SK-N-MC (cell line): Measurements from ENCODE around the gene GALNT6.

Experiments used
- DNase-seq: peaks from one replicate; pipeline ENCODE4 v3.0.0-alpha.2; 2011; ENCODE audit warnings: low read depth, low spot score
- H3K27ac ChIP-seq: fragments of 200-600 bp; sonication (generic); 2 replicates; pipeline ENCODE4 v1.5.1; 2016; ENCODE audit warnings: mixed run types
- H3K36me3 ChIP-seq: fragments of 200-600 bp; sonication (generic); 2 replicates; pipeline ENCODE4 v1.6.1; 2017; ENCODE audit warnings: antibody characterized with exemption, low read length, mixed read lengths; ENCODE audit not compliant: insufficient read depth
- H3K4me3 ChIP-seq: fragments of 200-600 bp; sonication (generic); 2 replicates; pipeline ENCODE4 v1.5.1; 2016
- H3K9ac ChIP-seq: fragments of 200-600 bp; sonication (generic); 2 replicates; pipeline ENCODE4 v1.8.0; 2017; ENCODE audit warnings: mixed run types, mixed read lengths; ENCODE audit not compliant: insufficient read length
- H3K9me3 ChIP-seq: fragments of 200-600 bp; sonication (generic); 2 replicates; pipeline ENCODE4 v1.6.1; 2017; ENCODE audit warnings: low read depth, mild to moderate bottlenecking, antibody characterized with exemption, low read length, moderate library complexity, mixed read lengths
- EZH2 ChIP-seq: fragments of 200-600 bp; sonication (generic); IDR thresholded peaks from one replicate; pipeline ENCODE4 v1.6.1; 2017; ENCODE audit warnings: antibody characterized with exemption
- FOXP2 ChIP-seq: optimal IDR thresholded peaks from 2 replicates; pipeline ENCODE3; 2011; ENCODE audit warnings: mild to moderate bottlenecking, moderate library complexity; ENCODE audit not compliant: insufficient read depth; ENCODE audit errors: extremely low read length, control extremely low read depth
- POLR2AphosphoS5 ChIP-seq: IDR thresholded peaks from 2 replicates; pipeline ENCODE4 v1.6.1; 2012; ENCODE audit warnings: mild to moderate bottlenecking, low read depth, low read length, borderline replicate concordance

The GALNT6 gene

DNA sequence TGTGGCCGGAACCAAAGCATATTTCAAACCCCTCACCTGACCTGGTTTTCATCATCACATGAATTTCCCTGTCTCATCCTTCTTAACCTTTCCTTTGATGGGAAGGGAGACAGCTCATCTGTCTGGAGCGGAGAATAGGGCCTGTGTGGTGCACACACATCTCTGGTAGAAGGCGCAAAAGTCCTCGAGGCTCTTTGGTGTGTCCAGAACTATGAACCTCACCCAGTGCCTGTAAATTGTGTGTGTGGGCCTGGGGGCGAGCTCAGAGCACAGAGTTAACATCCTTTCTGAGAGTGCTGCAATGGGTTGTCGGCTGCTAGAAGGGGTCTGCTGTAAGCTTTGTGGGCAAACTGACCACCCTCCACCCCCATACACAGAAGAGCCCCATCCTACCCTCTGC lies 749 bp downstream of the GALNT6 start:
- no peaks in the 10 kb centered on the region for H3K9me3 ChIP-seq
- no peak overlapping the region for H3K27ac ChIP-seq
- H3K4me3 ChIP-seq = peak overlapping the region; percentile 86
- H3K9ac ChIP-seq = peak overlapping the region; percentile 44
- H3K36me3 ChIP-seq = no peaks in the 10 kb centered on the region
- TF ChIP-seq EZH2 (no peak), POLR2AphosphoS5 (no peak), FOXP2 (no peak)
- no peak for DNase-seq

DNA sequence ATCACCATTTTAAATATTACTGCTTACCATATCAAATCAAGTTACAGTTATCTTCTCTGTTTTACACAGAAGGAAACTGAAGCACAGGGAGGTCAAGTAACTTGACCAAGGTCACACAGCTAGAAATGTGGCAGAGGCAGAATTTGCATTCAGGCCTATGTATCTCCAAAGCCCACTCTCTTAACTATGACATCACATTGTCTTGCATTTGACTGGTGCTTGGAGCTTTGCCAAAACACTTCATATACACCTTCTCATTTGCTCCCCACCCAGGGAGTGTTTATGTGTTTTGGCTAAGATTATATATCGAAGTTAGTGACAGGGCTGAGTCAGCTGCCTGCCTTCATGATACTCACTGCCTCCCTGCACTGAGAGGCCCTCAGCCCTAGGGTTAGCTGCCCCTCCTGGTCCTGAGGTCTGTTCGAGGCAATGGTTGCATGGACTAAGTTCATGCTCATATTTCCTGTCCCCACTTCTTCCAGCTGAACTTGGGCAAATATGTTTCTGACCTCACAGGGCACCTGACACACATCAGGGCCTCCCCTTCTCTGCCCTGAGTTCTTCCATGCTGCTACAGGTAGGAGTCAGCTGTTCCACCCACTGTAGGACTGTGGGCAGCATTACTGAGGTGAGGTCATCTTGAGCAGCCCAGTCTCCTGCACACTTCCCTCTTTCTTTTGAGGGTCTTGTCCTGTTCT lies 1.8 kb downstream of the GALNT6 start:
- no peak overlapping the region for H3K4me3 ChIP-seq
- no peaks in the 10 kb centered on the region for H3K36me3 ChIP-seq
- no peak for TF ChIP-seq EZH2
- no peak for TF ChIP-seq FOXP2
- TF ChIP-seq POLR2AphosphoS5 = no peak
- H3K9me3 ChIP-seq = no peaks in the 10 kb centered on the region
- no peak overlapping the region for H3K9ac ChIP-seq
- H3K27ac ChIP-seq = no peak overlapping the region; the same call in 1 of the 2 replicates
- DNase-seq = no peak

DNA sequence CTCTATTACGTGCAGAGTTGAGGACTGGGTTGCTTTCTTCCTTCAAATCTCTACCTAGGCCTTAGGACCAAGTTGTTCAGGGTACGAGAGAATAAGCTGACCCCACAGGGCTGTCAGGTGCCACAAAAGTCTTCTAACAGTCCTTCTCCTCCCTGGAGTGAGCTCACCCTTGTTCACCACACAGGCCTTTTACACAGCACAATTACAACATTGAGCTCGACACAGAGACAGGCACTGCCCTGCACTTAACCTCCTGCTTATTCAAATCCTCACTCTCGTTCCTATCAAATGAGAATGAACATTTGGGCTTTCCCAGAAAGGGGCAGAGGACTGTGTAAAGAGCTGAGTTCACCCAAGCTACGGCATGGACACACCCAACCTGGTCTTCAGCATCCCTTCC lies 2.4 kb downstream of the GALNT6 start:
- no peaks in the 10 kb centered on the region for H3K9me3 ChIP-seq
- DNase-seq = no peak
- no peak for TF ChIP-seq EZH2
- TF ChIP-seq FOXP2 = no peak
- no peak for TF ChIP-seq POLR2AphosphoS5
- no peaks in the 10 kb centered on the region for H3K36me3 ChIP-seq
- H3K9ac ChIP-seq = no peak overlapping the region
- peak overlapping the region; percentile 81 for H3K27ac ChIP-seq
- H3K4me3 ChIP-seq = peak overlapping the region; percentile 59

GRCh38 chr12:51388069-51388799 lies 3.0 kb downstream of the GALNT6 start:
- peak; percentile 91 for DNase-seq
- H3K27ac ChIP-seq = peak overlapping the region; percentile 81
- no peaks in the 10 kb centered on the region for H3K9me3 ChIP-seq
- TF ChIP-seq POLR2AphosphoS5 = peak; percentile 52; the same call in 1 of the 2 replicates
- no peak for TF ChIP-seq FOXP2
- H3K9ac ChIP-seq = no peak overlapping the region
- peak overlapping the region; percentile 59 for H3K4me3 ChIP-seq
- no peaks in the 10 kb centered on the region for H3K36me3 ChIP-seq

DNA sequence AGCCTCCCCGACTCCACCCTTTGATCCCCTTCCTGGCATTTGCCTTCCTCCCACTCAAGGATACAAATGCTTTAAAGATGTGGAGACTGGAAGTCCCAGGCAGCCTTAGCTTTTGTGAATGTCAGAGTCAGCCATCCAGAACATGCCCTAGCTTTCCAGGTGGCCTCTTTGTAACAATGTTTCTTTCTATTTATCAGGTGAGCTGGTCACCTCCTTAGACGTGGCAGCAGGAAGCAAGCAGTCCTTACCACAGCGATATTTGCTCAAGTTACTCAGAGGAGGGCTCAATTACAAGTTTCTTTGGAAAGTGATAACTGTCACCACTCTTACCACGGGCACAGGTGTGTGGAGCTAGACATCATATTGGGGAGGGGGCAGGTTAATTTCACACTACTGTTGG lies 4.9 kb downstream of the GALNT6 start:
- Histone ChIP-seq H3K9me3 (no peaks in the 10 kb centered on the region), H3K4me3 (no peak overlapping the region), H3K9ac (no peak overlapping the region), H3K36me3 (no peaks in the 10 kb centered on the region), H3K27ac (no peak overlapping the region)
- no peak for DNase-seq
- TF ChIP-seq FOXP2 (no peak), EZH2 (no peak), POLR2AphosphoS5 (no peak)

DNA sequence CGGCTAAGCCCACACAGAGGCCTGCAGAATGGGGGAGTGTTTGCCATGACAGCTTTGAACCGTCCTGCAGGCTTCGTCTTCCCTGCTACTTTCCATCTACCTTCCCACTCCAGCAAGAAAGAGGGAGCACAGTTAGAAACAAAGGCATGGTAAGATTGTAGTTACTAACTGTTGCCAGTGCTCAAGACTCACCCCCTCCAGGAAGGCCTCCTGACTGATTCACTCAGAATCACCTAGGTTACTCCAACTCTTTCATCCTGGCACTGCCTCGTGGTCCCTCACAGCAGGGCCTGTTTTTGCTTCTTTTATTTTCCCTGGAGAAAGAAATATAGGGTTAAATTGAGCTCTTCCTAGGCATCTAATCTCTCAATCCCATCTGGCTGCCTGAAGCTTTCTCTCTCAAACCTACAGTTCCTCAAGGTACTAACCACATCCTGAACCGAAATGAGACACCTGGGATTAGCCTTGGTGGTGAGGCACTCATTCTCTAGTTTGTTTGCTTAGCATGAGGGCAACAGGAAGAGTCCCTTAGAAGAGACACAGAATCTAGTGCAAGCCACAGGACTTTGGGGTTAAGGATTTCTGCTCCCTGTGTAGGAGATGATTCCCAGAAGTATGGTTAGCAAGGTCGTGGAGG lies 7.8 kb downstream of the GALNT6 start:
- Histone ChIP-seq H3K27ac (no peak overlapping the region), H3K36me3 (no peaks in the 10 kb centered on the region), H3K4me3 (no peak overlapping the region), H3K9me3 (no peaks in the 10 kb centered on the region), H3K9ac (no peak overlapping the region)
- DNase-seq = no peak
- TF ChIP-seq EZH2 = no peak
- TF ChIP-seq POLR2AphosphoS5 = no peak
- TF ChIP-seq FOXP2 = no peak

GRCh38 chr12:51382173-51382572 lies 9.0 kb downstream of the GALNT6 start:
- Histone ChIP-seq H3K27ac (no peak overlapping the region), H3K9ac (no peak overlapping the region), H3K9me3 (no peaks in the 10 kb centered on the region), H3K36me3 (no peaks in the 10 kb centered on the region), H3K4me3 (no peak overlapping the region)
- TF ChIP-seq FOXP2 (no peak), POLR2AphosphoS5 (no peak), EZH2 (no peak)
- DNase-seq = no peak

- no peak for TF ChIP-seq EZH2
- TF ChIP-seq POLR2AphosphoS5 = no peak
- TF ChIP-seq FOXP2 = no peak
- H3K27ac ChIP-seq = no peak overlapping the region
- no peaks in the 10 kb centered on the region for H3K9me3 ChIP-seq
- H3K36me3 ChIP-seq = no peaks in the 10 kb centered on the region; the same call in 1 of the 2 replicates
- H3K9ac ChIP-seq = no peak overlapping the region
- no peak for DNase-seq
- H3K4me3 ChIP-seq = no peak overlapping the region
Measured at GRCh38 chr12:51381226-51382079, 9.8 kb downstream of the GALNT6 start.
